Liver (tissue), 3 donors: ENCODE measurements around the gene TOM1L2.

ENCODE experiments used
- CTCF ChIP-seq: fragments of 150-350 bp; IDR thresholded peaks from 2 replicates; pipeline ENCODE4 v1.5.1; 2017; ENCODE audit warnings: improper control_type of control experiment, low read depth, low read length; ENCODE audit not compliant: missing input control
- TAF1 ChIP-seq: conservative IDR thresholded peaks from 2 replicates; pipeline ENCODE4 v1.6.1; 2016; ENCODE audit warnings: antibody characterized with exemption, mild to moderate bottlenecking
- TF ChIP-seq, protein P1 (sequence below): IDR thresholded peaks from 2 replicates; pipeline ENCODE4 v1.6.1; 2016; ENCODE audit warnings: antibody characterized with exemption, mild to moderate bottlenecking
- donor health status: healthy.
- donor health status: healthy.

- TF ChIP-seq CTCF (no peak), TAF1 (no peak)
- TF ChIP-seq, protein P1, sequence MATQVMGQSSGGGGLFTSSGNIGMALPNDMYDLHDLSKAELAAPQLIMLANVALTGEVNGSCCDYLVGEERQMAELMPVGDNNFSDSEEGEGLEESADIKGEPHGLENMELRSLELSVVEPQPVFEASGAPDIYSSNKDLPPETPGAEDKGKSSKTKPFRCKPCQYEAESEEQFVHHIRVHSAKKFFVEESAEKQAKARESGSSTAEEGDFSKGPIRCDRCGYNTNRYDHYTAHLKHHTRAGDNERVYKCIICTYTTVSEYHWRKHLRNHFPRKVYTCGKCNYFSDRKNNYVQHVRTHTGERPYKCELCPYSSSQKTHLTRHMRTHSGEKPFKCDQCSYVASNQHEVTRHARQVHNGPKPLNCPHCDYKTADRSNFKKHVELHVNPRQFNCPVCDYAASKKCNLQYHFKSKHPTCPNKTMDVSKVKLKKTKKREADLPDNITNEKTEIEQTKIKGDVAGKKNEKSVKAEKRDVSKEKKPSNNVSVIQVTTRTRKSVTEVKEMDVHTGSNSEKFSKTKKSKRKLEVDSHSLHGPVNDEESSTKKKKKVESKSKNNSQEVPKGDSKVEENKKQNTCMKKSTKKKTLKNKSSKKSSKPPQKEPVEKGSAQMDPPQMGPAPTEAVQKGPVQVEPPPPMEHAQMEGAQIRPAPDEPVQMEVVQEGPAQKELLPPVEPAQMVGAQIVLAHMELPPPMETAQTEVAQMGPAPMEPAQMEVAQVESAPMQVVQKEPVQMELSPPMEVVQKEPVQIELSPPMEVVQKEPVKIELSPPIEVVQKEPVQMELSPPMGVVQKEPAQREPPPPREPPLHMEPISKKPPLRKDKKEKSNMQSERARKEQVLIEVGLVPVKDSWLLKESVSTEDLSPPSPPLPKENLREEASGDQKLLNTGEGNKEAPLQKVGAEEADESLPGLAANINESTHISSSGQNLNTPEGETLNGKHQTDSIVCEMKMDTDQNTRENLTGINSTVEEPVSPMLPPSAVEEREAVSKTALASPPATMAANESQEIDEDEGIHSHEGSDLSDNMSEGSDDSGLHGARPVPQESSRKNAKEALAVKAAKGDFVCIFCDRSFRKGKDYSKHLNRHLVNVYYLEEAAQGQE = no peak
Measured at GRCh38 chr17:17937201-17937853, 34.9 kb downstream of the TOM1L2 start.
